ENCODE results near the gene CDC7.

DNA sequence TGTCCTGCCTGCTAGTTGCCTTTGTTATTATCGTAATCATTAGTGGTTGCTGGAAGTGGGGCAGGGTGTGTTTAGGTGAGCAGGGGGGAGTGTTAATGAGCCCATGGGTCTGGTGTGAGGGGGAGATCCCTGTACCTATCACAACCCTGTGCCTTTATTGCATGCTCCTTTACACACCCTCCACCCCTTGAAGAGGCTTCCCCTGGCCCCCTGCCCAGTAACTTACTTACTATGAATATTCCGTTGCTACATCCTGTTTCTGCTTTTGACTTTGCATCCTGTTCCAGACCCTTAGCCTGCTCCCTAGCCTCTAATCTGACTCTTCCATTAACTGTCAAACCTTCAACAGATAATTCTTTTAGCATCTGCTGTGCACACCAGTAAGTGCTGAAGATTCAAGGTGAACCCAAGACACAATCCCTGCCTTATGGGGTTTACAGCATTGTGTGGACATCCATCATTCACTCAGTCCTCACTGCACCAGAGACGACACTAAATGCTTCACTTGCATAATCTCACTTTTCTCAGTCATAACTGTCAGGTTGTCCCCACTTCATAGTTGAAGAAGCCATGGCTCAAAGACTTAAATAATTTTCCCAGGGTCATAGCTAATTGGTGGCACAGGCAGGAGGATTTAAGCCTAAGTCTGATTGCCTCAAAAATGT is 47.9 kb downstream of the CDC7 start:
- TF ChIP-seq POLR2A (IDR thresholded peaks at IDR 0.05), result no peak
- TF ChIP-seq, protein P1, sequence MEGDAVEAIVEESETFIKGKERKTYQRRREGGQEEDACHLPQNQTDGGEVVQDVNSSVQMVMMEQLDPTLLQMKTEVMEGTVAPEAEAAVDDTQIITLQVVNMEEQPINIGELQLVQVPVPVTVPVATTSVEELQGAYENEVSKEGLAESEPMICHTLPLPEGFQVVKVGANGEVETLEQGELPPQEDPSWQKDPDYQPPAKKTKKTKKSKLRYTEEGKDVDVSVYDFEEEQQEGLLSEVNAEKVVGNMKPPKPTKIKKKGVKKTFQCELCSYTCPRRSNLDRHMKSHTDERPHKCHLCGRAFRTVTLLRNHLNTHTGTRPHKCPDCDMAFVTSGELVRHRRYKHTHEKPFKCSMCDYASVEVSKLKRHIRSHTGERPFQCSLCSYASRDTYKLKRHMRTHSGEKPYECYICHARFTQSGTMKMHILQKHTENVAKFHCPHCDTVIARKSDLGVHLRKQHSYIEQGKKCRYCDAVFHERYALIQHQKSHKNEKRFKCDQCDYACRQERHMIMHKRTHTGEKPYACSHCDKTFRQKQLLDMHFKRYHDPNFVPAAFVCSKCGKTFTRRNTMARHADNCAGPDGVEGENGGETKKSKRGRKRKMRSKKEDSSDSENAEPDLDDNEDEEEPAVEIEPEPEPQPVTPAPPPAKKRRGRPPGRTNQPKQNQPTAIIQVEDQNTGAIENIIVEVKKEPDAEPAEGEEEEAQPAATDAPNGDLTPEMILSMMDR (IDR thresholded peaks at IDR 0.05), result no peak
